Left ventricle myocardium superior (tissue), 1 donor: ENCODE measurements around the gene LIPT2. TPM values are rescaled to one million over a fixed set of nuclear protein-coding genes. Genes with fewer than 3 reads are reported as not detected.
"Not testable (repeated sequence)": the region's sequence is repeated elsewhere in the genome, so short reads cannot be mapped to it uniquely, and the experiment has no call there.

Experiments
- ATAC-seq: fragments of 200-7000 bp; cut with Tn5 transposase; one replicate; pipeline ENCODE4 v1.9.1; 2020; ENCODE audit warnings: mild to moderate bottlenecking, moderate library complexity
- DNase-seq: peaks from one replicate; pipeline ENCODE4 v3.0.0-alpha.2; 2020
- intact Hi-C: fragments of 100-400 bp; cut with micrococcal nuclease; formaldehyde crosslinking; loops from one replicate; pipeline ENCODE4 v1.11.0; 2022
- long read RNA-seq: library from polyadenylated mRNA; unstranded; transcript quantifications from one replicate; pipeline ENCODE4 v2.0.0, GENCODE V29; 2021
- total RNA-seq: library from RNA; stranded (reverse); fragmentation: NEBNext Ultra II Directional; extraction: Animal tissue kit (Norgen Biotek cat#: 25700); gene quantifications from one replicate; pipeline ENCODE4 v1.2.1, GENCODE V29; 2021
- donor health status: DM: no; HTN: yes; CAD: no; lungs with severe emphysema.

Gene LIPT2
- 1.7 TPM for total RNA-seq
- long read RNA-seq, partial matches to known transcripts: 0 of 3 reads
- long read RNA-seq, other reads (novel, unspliced or antisense): 1 of 3 reads

DNA sequence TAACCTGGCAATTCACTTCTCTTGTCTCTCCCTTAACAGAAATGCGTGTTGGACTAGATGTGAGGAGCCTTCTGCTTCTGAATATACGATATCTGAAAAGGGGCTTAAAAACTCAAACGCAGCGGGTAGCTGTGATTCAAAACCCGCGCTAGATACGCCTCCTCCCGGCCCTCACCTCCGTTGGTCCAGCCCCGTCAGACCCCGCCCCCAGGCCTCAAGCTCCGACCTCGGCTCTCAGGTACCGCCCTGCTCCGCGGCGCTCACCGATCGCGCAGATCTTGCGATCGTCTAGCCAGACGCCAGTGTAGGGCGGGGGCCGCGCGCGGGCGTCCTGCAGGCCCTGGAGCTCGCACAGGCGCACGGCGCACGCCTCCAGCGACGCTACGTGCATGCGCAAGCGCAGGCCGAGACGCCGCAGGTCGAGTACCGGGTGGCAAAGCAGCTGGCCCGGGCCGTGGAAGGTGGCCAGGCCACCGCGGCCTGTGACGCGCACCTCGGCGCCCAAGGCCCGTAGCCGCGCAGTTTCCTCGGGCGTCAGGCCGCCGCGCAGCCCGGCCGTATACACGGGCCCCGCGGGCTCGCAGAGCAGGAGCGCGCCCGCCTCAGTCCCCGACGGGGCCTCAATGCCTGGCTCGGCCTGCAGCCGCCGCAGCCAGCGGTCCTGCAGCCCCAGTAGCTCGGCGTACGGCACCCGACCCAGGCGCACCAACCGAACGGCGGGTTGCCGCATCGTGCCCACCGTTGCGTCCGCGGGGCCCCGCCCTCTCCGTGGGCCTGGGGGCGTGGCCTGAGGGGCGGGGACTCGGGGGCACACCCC is at the start of gene LIPT2:
TSS of gene LIPT2 (minus strand) at position 751 of the 817 bp plus-strand sequence. CDS start at position 730, 21 bp downstream.
- intact Hi-C loops: no loop called here
- peak; percentile 99 for DNase-seq
- ATAC-seq: peak; percentile 99

DNA sequence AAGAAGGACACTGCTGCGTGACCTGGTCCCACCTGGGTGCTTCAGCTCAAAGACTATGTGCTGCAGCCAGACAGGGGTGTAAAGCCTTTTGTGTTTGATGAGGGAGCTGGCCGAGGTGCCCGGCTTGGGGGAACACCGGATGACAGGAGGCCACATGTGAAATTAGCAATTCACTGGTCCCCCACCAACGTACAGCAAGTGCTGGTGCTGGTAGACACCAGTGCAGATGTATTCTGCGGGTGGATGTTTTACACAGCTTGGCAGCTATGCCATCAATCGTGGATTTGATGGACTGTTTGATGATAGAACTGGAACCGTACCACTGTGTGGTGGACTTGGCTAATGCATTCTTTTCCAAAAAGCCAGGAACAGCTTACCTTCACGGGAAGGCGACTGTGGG is 47.9 kb upstream of the LIPT2 start:
- intact Hi-C loops: no loop called here
- DNase-seq: no peak
- ATAC-seq: no peak

DNA sequence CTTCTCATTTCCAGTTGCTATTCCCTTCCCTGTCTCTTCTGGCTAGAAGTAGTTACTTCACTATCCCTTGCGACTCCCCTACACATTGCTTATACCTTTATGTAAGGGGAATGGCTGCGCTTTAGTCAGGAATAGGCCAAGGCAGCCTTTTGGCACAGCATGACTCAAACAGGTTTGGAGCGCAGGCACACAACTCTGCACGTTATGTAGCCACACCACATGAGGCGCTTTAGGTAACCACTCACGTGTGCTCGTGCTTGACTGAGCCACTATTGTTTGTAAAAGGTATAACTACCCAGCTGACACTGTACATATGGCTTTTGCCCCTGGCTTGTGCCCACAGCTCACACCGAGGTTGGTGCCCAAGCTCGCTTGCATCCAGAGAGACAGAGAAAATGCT is 46.7 kb upstream of the LIPT2 start:
- ATAC-seq (no peak), DNase-seq (no peak)
- intact Hi-C loops: no loop called here

DNA sequence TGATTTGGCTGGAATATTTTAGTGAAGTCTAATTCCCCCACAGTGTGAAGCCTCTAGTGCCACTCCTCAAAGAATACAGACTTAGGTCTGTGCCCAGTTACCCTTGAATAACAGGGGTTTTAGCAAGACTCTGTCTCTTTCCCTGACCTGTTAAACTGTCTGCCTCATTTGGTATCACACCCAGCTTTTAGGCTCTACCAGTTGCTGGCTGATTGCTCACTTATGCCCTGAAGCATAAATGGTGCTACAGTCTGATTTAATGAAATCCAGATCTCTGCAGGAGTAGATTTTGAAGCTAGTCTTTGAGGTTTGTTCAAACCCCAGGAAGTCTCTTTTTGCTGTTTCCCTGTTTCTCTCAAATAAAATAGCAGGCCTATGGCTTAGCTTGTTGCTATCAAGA is 45.2 kb upstream of the LIPT2 start:
- DNase-seq: no peak
- ATAC-seq: no peak
- intact Hi-C loops: no loop called here

DNA sequence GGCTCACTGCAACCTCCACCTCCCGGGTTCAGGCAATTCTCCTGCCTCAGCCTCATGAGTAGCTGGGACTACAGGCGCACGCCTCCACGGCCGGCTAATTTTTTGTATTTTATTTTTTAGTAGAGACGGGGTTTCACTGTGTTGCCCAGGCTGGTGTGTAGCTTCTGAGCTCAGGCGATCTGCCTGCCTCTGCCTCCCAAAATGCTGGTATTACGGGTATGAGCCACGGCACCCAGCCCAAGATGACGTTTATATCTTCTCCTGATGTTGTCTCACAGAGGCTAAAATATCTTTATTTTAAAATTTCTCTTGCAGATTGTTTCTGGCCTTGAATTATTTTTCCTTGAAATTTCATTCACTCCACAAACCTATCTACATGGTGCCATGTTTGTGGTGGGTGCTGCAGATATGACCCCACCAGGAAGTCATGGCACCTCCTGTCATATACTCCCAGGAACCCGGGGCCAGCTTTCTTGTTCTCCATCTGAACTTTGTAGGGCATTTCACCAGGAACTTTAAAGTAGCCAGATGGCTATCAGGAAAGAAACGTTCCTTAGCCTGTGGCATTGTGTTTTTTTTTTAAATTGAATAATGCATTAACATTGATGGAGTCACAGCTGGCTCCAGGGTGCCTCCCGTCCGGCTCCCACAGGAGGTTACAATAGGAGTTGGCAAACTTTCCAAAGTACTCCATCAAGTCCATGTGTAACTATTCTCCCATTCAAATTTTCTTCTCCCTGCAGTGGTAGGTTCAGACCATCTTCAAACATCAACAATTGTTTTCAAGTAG is 42.0 kb upstream of the LIPT2 start:
- intact Hi-C loops: no loop called here
- no peak for DNase-seq
- no peak for ATAC-seq

DNA sequence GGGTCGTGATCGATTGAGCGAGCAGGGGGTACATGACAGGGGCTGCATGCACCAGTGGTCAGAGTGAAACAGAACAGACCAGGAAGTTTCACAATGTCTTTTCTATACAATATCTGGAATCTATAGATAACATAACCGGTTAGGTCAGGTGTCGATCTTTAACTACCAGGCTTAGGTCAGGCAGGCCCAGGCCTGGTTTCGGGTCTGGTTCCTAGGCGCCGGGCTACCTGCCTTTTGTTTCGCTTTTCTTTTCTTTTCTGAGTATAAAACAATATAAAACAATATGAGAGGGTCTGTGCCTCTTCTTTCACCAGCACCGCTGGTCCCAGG is 41.4 kb upstream of the LIPT2 start:
- ATAC-seq, intact Hi-C loops, DNase-seq: not testable (repeated sequence)

DNA sequence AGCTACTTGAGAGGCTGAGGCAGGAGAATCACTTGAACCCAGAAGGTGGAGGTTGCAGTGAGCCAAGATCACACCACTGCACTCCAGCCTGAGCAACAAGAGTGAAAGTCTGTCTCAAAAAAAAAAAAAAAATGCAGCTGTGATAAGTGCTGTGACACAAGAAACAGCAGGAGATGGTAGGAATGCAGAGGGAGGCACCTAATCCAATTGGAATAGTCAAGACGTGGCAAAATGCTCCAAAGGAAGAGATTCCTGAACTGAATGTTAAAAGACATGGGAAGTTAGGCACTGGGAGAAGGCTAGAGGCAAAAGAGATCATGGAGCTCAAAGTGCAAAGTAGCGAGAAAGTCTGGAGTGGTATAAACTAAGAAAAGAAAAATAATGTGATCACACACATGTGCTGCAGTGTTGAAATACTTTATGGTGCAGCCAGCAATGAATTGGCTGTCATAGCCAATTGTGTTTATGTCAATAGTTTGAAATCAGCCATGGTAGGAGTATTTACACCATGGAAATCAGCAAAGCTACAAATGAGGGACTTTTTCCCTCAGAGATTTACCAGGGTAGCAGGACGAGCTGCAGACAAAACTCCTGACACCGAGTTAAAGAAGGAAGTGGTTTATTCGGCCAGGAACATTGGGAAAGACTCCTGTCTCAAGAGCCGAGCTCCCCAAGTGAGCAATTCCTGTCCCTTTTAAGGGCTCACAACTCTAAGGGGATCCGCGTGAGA is 40.9 kb upstream of the LIPT2 start:
- no peak for ATAC-seq
- intact Hi-C loops: no loop called here
- DNase-seq: no peak

DNA sequence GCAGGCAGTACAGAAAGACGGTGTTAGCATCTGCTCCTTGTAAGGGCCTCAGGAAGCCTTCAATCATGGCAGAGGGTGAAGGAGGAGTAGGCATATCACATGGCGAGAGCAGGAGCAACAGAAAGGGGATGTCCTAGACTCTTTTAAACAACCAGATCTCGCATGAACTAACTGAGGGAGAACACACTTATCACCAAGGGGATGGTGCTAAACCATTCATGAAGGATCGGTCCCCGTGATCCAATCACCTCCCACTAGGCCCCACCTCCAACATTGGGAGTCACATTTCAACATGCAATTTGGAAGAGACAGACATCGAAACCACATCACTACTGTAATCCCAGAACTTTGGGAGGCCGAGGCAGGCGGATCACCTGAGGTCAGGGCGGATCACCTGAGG is 39.9 kb upstream of the LIPT2 start:
- no peak for ATAC-seq
- intact Hi-C loops: no loop called here
- DNase-seq: no peak

DNA sequence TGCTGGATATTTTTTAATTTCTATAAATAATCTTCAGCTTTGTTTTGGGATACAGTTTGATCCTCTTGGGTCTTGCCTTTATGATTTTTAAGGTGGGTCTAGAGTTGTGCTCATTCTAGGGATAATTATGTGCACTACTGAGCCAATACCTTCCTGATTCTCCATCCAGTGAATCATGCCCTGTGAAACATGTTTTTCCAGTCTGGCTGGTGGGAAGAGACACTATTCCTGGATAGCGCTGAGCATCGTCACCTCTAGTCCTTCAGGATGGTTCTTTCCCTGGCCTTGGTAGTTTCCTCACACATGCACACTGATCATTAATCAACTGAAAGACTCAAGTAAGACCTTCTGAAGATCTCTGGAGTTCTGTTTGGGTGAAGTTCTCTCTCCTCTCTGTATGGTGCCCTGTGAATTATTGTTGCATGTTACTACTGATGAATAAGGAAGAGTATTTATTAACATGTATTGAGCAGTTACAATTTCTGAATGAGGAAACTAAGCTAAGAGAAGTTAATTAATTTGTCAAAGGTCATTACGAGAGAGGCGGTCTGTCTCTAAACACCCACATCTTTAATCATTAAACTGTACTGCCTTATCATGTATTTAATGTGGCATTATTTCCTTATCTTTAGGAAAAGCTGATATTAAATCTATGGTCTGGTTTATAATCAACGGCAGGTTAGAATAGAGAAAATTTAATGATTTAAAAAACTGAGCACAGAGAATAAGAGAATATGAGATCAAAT is 39.1 kb upstream of the LIPT2 start:
- intact Hi-C loops: no loop called here
- no peak for ATAC-seq
- DNase-seq: no peak

DNA sequence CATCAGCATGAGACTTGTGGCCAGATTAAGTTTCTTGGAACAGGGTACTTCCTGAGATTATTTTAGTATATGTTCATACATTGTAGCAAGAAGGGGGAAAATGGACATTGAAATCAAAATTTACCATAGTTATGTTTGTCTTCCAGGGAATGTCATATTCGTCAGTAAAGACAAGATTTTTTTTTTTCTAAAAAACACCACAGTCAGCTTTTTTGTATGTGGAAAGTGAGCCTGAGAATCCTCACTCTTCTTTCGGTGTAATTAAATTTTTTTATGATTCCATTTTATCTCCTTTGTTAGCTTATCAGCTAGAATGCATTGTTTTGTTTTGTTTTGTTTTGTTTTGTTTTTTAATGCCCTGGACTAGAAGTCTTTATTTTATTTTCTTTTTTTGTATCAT is 31.5 kb upstream of the LIPT2 start:
- no peak for DNase-seq
- no peak for ATAC-seq
- intact Hi-C loops: no loop called here

DNA sequence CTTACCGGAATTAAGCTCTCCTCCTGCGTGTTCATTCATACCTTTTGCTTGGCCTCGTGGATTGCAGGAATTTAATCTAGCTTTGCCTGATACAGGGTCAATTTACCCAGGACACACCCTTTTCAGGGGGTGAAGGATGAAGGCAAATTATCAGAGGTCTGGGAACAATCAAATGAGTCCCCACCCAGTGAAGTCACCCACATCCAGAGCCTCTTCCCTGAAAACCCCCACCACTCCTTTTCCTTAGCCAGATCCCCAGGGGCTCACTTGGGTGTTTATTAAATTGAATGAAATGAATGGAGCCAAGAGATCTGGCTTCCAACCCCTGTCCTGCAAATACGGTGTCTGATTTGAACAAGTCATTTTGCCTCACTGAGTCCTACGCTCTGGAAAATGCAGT is 31.0 kb upstream of the LIPT2 start:
- intact Hi-C loops: no loop called here
- no peak for ATAC-seq
- no peak for DNase-seq

DNA sequence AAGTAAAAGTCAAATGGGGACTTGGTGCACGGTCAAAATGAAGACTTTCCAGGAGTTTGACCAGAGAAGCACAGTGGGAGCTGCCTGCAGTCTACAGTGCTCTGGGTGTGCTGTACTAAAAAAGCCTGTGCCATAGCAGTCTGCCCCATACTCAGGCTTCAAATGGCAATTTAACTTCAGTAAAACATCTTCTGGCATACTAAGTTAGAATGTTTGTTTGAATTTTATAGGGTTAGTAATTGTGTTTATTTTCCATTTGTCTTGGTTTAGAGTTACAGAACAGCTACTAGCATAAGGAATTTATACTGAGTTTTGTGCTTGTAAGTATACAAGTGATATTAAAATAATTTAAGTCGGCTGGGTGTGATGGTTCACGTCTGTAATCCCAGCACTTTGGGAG is 29.3 kb upstream of the LIPT2 start:
- ATAC-seq (no peak), DNase-seq (no peak)
- intact Hi-C loops: no loop called here

DNA sequence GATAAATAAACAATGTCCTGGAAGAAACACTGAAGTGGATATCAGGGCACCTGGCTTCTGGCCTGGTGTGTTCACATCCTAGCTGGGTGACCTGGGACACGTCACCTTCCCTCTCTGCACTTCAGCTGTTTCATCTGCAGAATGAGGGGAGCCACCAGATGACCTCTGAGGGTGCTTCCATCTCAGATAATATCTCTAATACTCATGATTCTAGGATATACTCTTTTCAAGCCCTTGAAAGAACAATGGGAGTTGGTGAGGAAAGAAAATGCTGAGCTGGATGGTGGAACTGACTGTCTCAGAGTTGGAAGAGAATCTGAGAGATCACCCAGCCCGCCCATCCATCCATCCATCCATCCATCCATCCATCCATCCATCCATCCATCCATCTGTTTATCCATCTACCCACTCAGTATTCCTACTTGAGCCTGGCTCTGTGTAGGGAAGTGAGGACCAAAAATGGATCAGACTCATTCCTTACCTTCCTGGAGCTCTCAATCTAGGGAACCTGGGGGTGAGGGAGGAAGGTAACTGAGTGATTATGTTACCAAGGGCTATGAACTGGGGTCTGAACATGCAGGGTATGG is 28.2 kb upstream of the LIPT2 start:
- no peak for DNase-seq
- no peak for ATAC-seq
- intact Hi-C loops: no loop called here

DNA sequence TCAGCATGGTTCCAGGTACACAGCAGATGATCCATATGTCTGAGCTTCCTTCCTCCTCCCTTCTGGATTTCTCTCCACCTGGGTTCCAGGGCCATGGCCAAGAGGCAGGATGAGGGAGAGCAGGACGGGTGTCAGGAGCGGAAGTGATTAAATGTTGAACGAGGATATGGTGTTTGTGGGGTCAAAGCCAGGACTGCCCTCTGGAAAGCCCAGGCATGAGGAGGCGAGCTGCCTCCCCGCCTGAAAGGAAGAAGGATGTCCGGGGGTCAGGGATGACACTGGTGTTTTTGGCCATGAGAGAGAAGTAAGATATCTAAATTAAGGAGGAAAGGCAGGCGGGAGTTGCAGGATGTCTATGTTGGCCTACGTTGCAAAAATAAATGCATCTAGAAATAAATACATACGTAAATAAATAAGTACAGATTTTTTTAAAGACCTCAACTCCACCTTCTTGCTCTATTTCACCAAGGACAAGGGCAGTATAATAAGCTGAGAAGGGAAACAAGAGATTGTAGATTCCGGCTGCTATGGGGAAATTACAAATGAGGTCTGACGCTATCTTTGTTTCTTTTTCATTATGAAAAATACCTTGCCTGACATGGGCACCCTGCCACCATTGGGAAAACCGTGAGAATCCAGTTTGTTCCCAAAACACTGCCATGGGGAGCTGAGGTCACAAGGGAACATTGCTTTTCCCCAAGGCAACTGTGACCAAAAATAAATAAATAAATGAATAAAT is 27.6 kb upstream of the LIPT2 start:
- ATAC-seq (no peak), DNase-seq (no peak)
- intact Hi-C loops: no loop called here

DNA sequence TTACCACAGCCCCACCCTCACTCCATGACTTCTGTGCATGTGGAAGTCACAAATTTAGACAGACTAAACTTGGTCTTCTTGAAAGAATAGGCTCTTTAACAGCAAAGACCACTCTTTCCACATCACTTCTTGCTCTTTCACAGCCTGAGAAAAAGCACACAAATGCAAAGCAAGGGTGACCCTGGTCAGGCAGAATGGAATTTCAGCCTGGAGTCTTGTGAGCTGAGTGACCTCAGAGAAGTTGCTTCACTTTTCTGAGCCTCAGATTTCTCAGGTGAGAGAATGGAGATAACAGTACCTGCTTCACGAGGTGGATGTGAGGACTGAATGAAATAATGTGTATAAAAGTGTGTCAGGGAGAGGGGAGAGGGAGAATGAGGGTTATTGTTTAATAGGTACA is 26.8 kb upstream of the LIPT2 start:
- ATAC-seq: no peak
- no peak for DNase-seq
- intact Hi-C loops: no loop called here

DNA sequence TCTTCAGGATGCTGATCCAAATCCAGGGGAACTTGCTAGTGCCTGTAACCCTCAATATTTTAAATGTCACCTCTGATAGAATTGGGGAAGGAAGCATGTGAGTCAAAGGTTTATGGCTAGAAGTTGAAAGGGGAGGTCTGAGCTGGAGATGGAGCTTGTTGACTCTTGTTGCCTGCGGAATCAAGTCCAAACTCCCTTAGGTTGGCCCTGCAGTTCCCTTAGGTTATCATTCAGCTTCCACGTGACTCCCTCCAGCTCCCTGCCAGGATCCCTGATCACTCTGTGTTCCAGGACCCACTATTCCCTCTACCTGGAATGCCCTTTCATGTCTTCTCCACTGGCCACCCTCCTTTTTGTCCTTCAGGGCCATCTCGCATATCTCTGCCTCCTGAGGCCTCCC is 26.2 kb upstream of the LIPT2 start:
- intact Hi-C loops: no loop called here
- ATAC-seq (no peak), DNase-seq (no peak)

DNA sequence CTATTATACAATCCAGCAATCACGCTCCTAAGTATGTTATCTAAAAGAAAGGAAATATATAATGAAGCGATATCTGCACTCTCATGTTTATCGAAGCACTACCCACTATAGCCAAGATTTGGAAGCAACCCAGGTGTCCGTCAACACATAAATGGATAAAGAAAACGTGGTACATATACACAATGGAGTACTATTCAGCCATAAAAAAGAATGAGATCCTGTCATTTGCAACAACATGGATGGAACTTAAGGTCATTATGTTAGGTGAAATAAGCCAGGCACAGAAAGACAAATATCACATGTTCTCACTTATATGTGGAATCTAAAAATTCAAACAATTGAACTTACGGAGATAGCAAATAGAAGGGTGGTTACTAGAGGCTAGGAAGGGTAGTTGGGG is 24.1 kb upstream of the LIPT2 start:
- intact Hi-C loops, DNase-seq, ATAC-seq: not testable (repeated sequence)

DNA sequence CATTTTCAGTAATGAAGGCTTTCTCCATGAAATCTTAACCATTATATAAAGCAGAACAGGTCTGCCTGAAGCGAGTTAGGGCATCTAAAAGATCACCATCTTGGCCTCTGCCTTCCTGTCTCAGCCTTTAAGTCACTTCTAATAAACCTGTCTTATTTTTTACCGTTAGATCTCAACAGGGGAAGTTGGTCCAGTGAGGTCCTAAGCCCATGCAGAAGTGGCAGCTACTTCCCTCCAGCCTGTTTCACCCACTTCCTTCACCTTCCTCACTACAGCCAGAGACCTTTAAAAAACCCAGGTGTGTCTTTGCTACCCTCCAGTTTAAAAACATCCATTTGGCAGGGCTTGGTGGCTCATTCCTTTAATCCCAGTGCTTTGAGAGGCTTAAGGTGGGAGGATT is 14.1 kb upstream of the LIPT2 start:
- intact Hi-C loops: no loop called here
- ATAC-seq (no peak), DNase-seq (no peak)
